ENCODE data around the gene AP2B1. TPM values are rescaled to one million over a fixed set of nuclear protein-coding genes. Genes with fewer than 3 reads are reported as not detected.

AP2B1 gene
- total and polyA plus RNA-seq, 7 donors = 43.2 to 86.4 (median 53.1) TPM

GRCh38 chr17:35653619-35654361, 66.7 kb downstream of the AP2B1 start:
- WGBS, 2 donors = 92 to 94% methylated on average over 12 of the region's 12 CpGs
- Histone ChIP-seq H3K27me3 (no peaks in the 10 kb centered on the region), H3K27ac (no peak overlapping the region), H3K4me3 (no peak overlapping the region), H3K4me1 (no peaks in the 10 kb centered on the region), H3K36me3 (peaks cover 0 to 62% (median 16%) of the 10 kb centered on the region in 4 donors), H3K9me3 (no peaks in the 10 kb centered on the region)
- DNase-seq = no peak
- no peak for TF ChIP-seq POLR2A (IDR thresholded peaks at IDR 0.05)
- no peak for TF ChIP-seq POLR2AphosphoS5 (IDR thresholded peaks at IDR 0.05)
- intact Hi-C loops (cut with DNase I) = no loop called here

- H3K36me3 ChIP-seq = peaks cover 0 to 65% (median 17%) of the 10 kb centered on the region in 4 donors
- no peaks in the 10 kb centered on the region for H3K9me3 ChIP-seq
- no peaks in the 10 kb centered on the region for H3K4me1 ChIP-seq
- TF ChIP-seq POLR2A (IDR thresholded peaks at IDR 0.05) = no peak
- no peak for TF ChIP-seq CTCF (IDR thresholded peaks at IDR 0.05)
- TF ChIP-seq EP300 (IDR thresholded peaks at IDR 0.05) = no peak
- TF ChIP-seq POLR2AphosphoS5 (IDR thresholded peaks at IDR 0.05) = no peak
- H3K4me3 ChIP-seq = no peak overlapping the region
- H3K27me3 ChIP-seq = no peaks in the 10 kb centered on the region
- 91 to 97% methylated on average over 1 of the region's 1 CpG for WGBS, 2 donors
- H3K27ac ChIP-seq = no peak overlapping the region
- DNase-seq = no peak
- intact Hi-C loops (cut with DNase I) = no loop called here
These were observed 68.2 kb downstream of the AP2B1 start for GRCh38 chr17:35655303-35655702.

- no peaks in the 10 kb centered on the region for H3K9me3 ChIP-seq
- TF ChIP-seq CTCF (IDR thresholded peaks at IDR 0.05) (no peak), POLR2AphosphoS5 (IDR thresholded peaks at IDR 0.05) (no peak), POLR2A (IDR thresholded peaks at IDR 0.05) (no peak), EP300 (IDR thresholded peaks at IDR 0.05) (no peak)
- intact Hi-C loops (cut with DNase I) = loop anchor here (10.0 kb wide), 1 partner anchor 84 kb away; no protein-coding TSS in a partner anchor
- H3K4me3 ChIP-seq = no peak overlapping the region
- no peak for DNase-seq
- 92 to 96% methylated on average over 1 of the region's 1 CpG for WGBS, 2 donors
- no peaks in the 10 kb centered on the region for H3K27me3 ChIP-seq
- peaks cover 0 to 61% (median 11%) of the 10 kb centered on the region in 4 donors for H3K36me3 ChIP-seq
- H3K27ac ChIP-seq = no peak overlapping the region
- H3K4me1 ChIP-seq = no peaks in the 10 kb centered on the region
These were observed 73.8 kb downstream of the AP2B1 start for GRCh38 chr17:35660902-35661301.

GRCh38 chr17:35664685-35665084, 77.6 kb downstream of the AP2B1 start:
- intact Hi-C loops (cut with DNase I) = loop anchor here (10.0 kb wide), 1 partner anchor 80 kb away; no protein-coding TSS in a partner anchor
- no peaks in the 10 kb centered on the region for H3K4me1 ChIP-seq
- peaks cover 0 to 46% (median 6%) of the 10 kb centered on the region in 4 donors for H3K36me3 ChIP-seq

More at GRCh38 chr17:35664685-35665084, 77.6 kb downstream of the AP2B1 start:
- Histone ChIP-seq H3K27me3 (no peaks in the 10 kb centered on the region), H3K27ac (no peak overlapping the region), H3K9me3 (no peaks in the 10 kb centered on the region), H3K4me3 (no peak overlapping the region)
- DNase-seq = no peak
- no peak for TF ChIP-seq EP300 (IDR thresholded peaks at IDR 0.05)
- no peak for TF ChIP-seq CTCF (IDR thresholded peaks at IDR 0.05)
- TF ChIP-seq POLR2AphosphoS5 (IDR thresholded peaks at IDR 0.05) = no peak
- TF ChIP-seq POLR2A (IDR thresholded peaks at IDR 0.05) = no peak
- 81 to 90% methylated on average over 5 of the region's 5 CpGs for WGBS, 2 donors

Measured in sigmoid colon (tissue), 7 donors.